OCI-LY1 (cell line): Measurements from ENCODE around the gene CARD14.

Experiments used
- H2AFZ ChIP-seq: fragments of 200-600 bp; sonication (generic), shearing (Covaris generic); 2 replicates; pipeline ENCODE4 v1.6.0; 2014; ENCODE audit warnings: antibody characterized with exemption, mild to moderate bottlenecking, low read length
- H3F3A ChIP-seq: fragments of 200-600 bp; sonication (generic), shearing (Covaris generic); 2 replicates; pipeline ENCODE4 v1.6.0; 2014; ENCODE audit warnings: mild to moderate bottlenecking, antibody characterized with exemption, low read length, moderate library complexity; ENCODE audit not compliant: insufficient read depth
- H3K27ac ChIP-seq: fragments of 200-600 bp; sonication (generic); 2 replicates; pipeline ENCODE4 v1.5.1; 2014; ENCODE audit warnings: low read length, mixed run types, mild to moderate bottlenecking, low read depth; ENCODE audit not compliant: poor library complexity, severe bottlenecking
- H3K27me3 ChIP-seq: fragments of 200-600 bp; sonication (generic); 2 replicates; pipeline ENCODE4 v1.6.0; 2014; ENCODE audit warnings: antibody characterized with exemption, mild to moderate bottlenecking, low read length, moderate library complexity; ENCODE audit not compliant: insufficient read depth
- H3K36me3 ChIP-seq: fragments of 200-600 bp; sonication (generic); 2 replicates; pipeline ENCODE4 v1.6.1; 2014; ENCODE audit warnings: mild to moderate bottlenecking, antibody characterized with exemption, low read length, moderate library complexity, mixed read lengths; ENCODE audit not compliant: insufficient read depth
- H3K4me1 ChIP-seq: fragments of 200-600 bp; sonication (generic); 2 replicates; pipeline ENCODE4 v1.5.1; 2014; ENCODE audit warnings: mild to moderate bottlenecking, low read length, moderate library complexity; ENCODE audit not compliant: insufficient read depth, severe bottlenecking
- H3K4me2 ChIP-seq: fragments of 200-600 bp; sonication (generic), shearing (Covaris generic); 2 replicates; pipeline ENCODE4 v1.6.1; 2014; ENCODE audit warnings: low read length
- H3K4me3 ChIP-seq: fragments of 200-600 bp; sonication (generic); 2 replicates; pipeline ENCODE4 v1.5.1; 2014; ENCODE audit warnings: low read length, low read depth, mild to moderate bottlenecking, mixed read lengths; ENCODE audit not compliant: poor library complexity, severe bottlenecking
- H3K79me2 ChIP-seq: fragments of 200-600 bp; shearing (Covaris generic); 2 replicates; pipeline ENCODE4 v1.6.1; 2016; ENCODE audit warnings: mixed run types, low read length, mixed read lengths; ENCODE audit not compliant: insufficient read depth
- H3K9ac ChIP-seq: fragments of 200-600 bp; sonication (generic), shearing (Covaris generic); 2 replicates; pipeline ENCODE4 v1.6.1; 2014; ENCODE audit warnings: mild to moderate bottlenecking, low read length, mixed read lengths
- H3K9me2 ChIP-seq: fragments of 200-600 bp; sonication (generic), shearing (Covaris generic); 2 replicates; pipeline ENCODE4 v1.6.1; 2014; ENCODE audit warnings: low read depth, mild to moderate bottlenecking, low read length, mixed read lengths
- H3K9me3 ChIP-seq: fragments of 200-600 bp; shearing (Covaris generic); 2 replicates; pipeline ENCODE4 v1.6.1; 2014; ENCODE audit warnings: low read length, mixed read lengths
- H4K20me1 ChIP-seq: fragments of 200-600 bp; sonication (generic), shearing (Covaris generic); 2 replicates; pipeline ENCODE4 v1.6.0; 2016; ENCODE audit warnings: mild to moderate bottlenecking, low read length; ENCODE audit not compliant: insufficient read depth
- EZH2 ChIP-seq: fragments of 200-600 bp; sonication (generic), shearing (Covaris generic); IDR thresholded peaks from 2 replicates; pipeline ENCODE4 v1.8.0; 2017; ENCODE audit warnings: borderline replicate concordance, mixed run types, mild to moderate bottlenecking, antibody characterized with exemption, low read length, moderate library complexity, mixed read lengths
- TF ChIP-seq, protein P1 (sequence below): fragments of 200-600 bp; sonication (generic), shearing (Covaris generic); IDR thresholded peaks from 2 replicates; pipeline ENCODE4 v1.5.1; 2017; ENCODE audit warnings: mild to moderate bottlenecking, antibody characterized with exemption, low read length, moderate library complexity, mixed read lengths

CARD14 gene

DNA sequence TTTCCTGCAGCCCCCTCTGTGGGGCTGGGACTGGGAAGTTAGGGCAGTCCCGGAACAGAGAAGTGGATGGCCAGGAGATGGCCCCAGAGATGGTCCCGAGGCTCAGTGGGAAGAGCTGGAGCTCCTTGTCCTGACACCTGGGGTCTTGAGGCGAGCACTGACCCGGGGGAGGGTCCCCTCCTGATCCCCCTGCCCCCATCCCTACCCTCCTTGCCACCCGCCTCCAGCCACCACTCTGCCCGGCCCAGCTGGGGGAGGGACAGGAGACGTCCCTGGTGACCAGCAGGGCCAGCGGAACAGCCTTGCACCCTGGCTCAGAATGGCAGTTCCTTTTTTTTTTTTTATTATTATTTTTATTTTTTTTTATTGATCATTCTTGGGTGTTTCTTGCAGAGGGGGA, 76.9 kb downstream of the CARD14 start:
- no peaks in the 10 kb centered on the region for H4K20me1 ChIP-seq
- H3K9me3 ChIP-seq, result no peaks in the 10 kb centered on the region
- TF ChIP-seq, protein P1, sequence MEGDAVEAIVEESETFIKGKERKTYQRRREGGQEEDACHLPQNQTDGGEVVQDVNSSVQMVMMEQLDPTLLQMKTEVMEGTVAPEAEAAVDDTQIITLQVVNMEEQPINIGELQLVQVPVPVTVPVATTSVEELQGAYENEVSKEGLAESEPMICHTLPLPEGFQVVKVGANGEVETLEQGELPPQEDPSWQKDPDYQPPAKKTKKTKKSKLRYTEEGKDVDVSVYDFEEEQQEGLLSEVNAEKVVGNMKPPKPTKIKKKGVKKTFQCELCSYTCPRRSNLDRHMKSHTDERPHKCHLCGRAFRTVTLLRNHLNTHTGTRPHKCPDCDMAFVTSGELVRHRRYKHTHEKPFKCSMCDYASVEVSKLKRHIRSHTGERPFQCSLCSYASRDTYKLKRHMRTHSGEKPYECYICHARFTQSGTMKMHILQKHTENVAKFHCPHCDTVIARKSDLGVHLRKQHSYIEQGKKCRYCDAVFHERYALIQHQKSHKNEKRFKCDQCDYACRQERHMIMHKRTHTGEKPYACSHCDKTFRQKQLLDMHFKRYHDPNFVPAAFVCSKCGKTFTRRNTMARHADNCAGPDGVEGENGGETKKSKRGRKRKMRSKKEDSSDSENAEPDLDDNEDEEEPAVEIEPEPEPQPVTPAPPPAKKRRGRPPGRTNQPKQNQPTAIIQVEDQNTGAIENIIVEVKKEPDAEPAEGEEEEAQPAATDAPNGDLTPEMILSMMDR, result no peak
- TF ChIP-seq EZH2, result no peak
- H3K27me3 ChIP-seq, result peaks cover 24% of the 10 kb centered on the region; the same call in 1 of the 2 replicates
- no peak overlapping the region for H3K4me2 ChIP-seq
- H3K9ac ChIP-seq, result no peak overlapping the region
- H3K4me1 ChIP-seq, result no peaks in the 10 kb centered on the region
- H3K79me2 ChIP-seq, result no peaks in the 10 kb centered on the region
- no peaks in the 10 kb centered on the region for H3K36me3 ChIP-seq
- no peaks in the 10 kb centered on the region for H3F3A ChIP-seq
- no peak overlapping the region for H2AFZ ChIP-seq
- no peak overlapping the region for H3K27ac ChIP-seq
- H3K9me2 ChIP-seq, result no peaks in the 10 kb centered on the region
- H3K4me3 ChIP-seq, result no peak overlapping the region

DNA sequence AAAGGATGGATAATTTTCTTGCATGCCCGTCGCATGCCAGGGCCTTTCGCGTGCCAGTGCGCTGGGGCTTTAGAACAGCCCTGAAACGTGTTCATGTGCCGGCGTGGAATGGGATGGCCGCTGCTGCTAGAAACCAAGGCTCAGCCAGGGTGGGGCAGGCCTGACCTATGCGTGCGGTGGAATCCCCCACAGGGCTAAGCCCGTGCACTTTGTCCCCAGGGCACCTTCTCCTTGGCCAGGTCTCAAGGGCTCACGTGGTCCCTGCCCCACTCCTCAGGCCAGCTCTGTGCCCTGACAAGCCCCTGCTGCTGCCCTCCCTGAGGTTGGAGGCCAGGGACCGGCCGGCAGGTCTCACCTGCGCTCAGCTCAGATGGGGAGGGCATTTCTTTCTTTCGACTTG, 77.7 kb downstream of the CARD14 start:
- H3K4me2 ChIP-seq, result no peak overlapping the region
- H3K27me3 ChIP-seq, result peaks cover 29% of the 10 kb centered on the region; the same call in 1 of the 2 replicates
- H3K79me2 ChIP-seq, result no peaks in the 10 kb centered on the region
- H3K9ac ChIP-seq, result no peak overlapping the region
- H3K36me3 ChIP-seq, result no peaks in the 10 kb centered on the region
- H4K20me1 ChIP-seq, result no peaks in the 10 kb centered on the region
- no peak for TF ChIP-seq EZH2
- TF ChIP-seq, protein P1, result no peak
- no peak overlapping the region for H2AFZ ChIP-seq
- no peaks in the 10 kb centered on the region for H3K9me2 ChIP-seq
- H3K4me3 ChIP-seq, result no peak overlapping the region
- no peak overlapping the region for H3K27ac ChIP-seq
- no peaks in the 10 kb centered on the region for H3K9me3 ChIP-seq
- no peaks in the 10 kb centered on the region for H3K4me1 ChIP-seq
- H3F3A ChIP-seq, result no peaks in the 10 kb centered on the region

DNA sequence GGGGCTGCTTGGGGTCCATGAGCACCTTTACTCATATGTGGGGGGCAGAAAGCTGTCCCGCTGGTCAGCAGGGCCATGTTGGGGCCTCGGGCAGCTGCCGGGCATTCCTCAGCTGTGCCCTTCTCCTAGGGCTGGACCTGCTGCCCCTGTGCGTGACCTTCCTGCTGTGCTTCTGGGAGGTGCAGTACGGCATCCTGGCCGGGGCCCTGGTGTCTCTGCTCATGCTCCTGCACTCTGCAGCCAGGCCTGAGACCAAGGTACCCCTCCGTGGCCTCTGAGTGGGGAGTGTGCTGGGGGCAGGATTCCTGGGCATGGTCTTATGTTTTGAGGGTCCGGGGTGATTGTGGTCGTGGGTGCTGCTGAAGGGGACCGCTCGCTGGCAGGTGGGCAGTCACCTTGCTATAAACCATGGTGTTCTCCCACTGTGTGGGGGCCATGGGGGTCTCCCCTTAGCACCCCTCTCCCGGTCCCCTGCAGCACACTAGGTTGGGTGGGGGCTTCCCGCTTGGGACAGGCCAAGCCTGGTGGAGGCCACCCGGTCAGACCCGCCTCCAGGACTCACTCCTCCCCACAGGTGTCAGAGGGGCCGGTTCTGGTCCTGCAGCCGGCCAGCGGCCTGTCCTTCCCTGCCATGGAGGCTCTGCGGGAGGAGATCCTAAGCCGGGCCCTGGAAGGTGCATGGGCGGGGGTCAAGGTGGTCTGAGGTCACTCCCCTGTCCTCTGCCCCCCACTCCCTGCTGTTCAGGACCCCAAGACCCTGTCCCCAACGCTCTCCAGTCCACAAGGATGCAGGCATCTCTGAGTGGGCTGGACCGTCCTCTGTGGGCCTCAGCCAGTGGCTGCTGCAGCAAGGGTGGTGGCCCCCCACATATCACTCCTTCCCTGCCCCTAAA, 78.4 kb downstream of the CARD14 start:
- Histone ChIP-seq H2AFZ (no peak overlapping the region), H3K79me2 (no peaks in the 10 kb centered on the region), H4K20me1 (no peaks in the 10 kb centered on the region), H3K4me1 (no peaks in the 10 kb centered on the region), H3K9ac (no peak overlapping the region), H3K36me3 (no peaks in the 10 kb centered on the region), H3K27me3 (peaks cover 29% of the 10 kb centered on the region; the same call in 1 of the 2 replicates), H3K4me3 (no peak overlapping the region), H3K9me3 (no peaks in the 10 kb centered on the region), H3K27ac (no peak overlapping the region), H3F3A (no peaks in the 10 kb centered on the region), H3K9me2 (no peaks in the 10 kb centered on the region), H3K4me2 (no peak overlapping the region)
- TF ChIP-seq EZH2, result no peak
- TF ChIP-seq, protein P1, result no peak
